Neuronal stem cell (in vitro differentiated cells): ENCODE data around the gene CYBA.

Experiments
- DNase-seq: peaks from one replicate; pipeline ENCODE4 v3.0.0-alpha.2; 2013; ENCODE audit warnings: low spot score
- H2AFZ ChIP-seq: one replicate; pipeline ENCODE4 v1.6.1; 2013; ENCODE audit warnings: mild to moderate bottlenecking, low read length, inconsistent platforms
- H2AK5ac ChIP-seq: 2 replicates; pipeline ENCODE4 v1.6.1; 2013; ENCODE audit warnings: low read depth, mild to moderate bottlenecking, inconsistent platforms, low read length, moderate library complexity, mixed read lengths
- H2BK120ac ChIP-seq: 2 replicates; pipeline ENCODE4 v1.6.1; 2013; ENCODE audit warnings: low read depth, mild to moderate bottlenecking, inconsistent platforms, low read length, moderate library complexity, mixed read lengths
- H2BK12ac ChIP-seq: one replicate; pipeline ENCODE4 v1.6.1; 2013; ENCODE audit warnings: low read length, inconsistent platforms
- H2BK15ac ChIP-seq: 2 replicates; pipeline ENCODE4 v1.6.1; 2013; ENCODE audit warnings: mild to moderate bottlenecking, low read length, inconsistent platforms, mixed read lengths
- H2BK5ac ChIP-seq: one replicate; pipeline ENCODE4 v1.6.1; 2013; ENCODE audit warnings: inconsistent platforms, mild to moderate bottlenecking, low read length, moderate library complexity
- H3K14ac ChIP-seq: one replicate; pipeline ENCODE4 v1.6.1; 2013; ENCODE audit warnings: low read length, inconsistent platforms
- H3K18ac ChIP-seq: 2 replicates; pipeline ENCODE4 v1.6.1; 2013; ENCODE audit warnings: low read length, inconsistent platforms
- H3K23ac ChIP-seq: 2 replicates; pipeline ENCODE4 v1.6.1; 2013; ENCODE audit warnings: low read depth, mild to moderate bottlenecking, mixed read lengths, low read length, inconsistent platforms; ENCODE audit not compliant: poor library complexity
- H3K27ac ChIP-seq: replicated peaks from 3 replicates; pipeline ENCODE4 v1.5.1; 2013; ENCODE audit warnings: low read length, inconsistent platforms
- H3K27me3 ChIP-seq, 3 experiments: 2 replicates each; pipeline ENCODE4 v1.6.1; 2013; ENCODE audit warnings: low read length in 3 of 3, mild to moderate bottlenecking in 2 of 3, inconsistent platforms in 1 of 3, low read depth in 1 of 3, mixed read lengths in 1 of 3, moderate library complexity in 1 of 3; ENCODE audit not compliant: control insufficient read depth in 3 of 3, insufficient read depth in 3 of 3
- H3K36me3 ChIP-seq, 2 donors: replicated peaks in 1 of 2; 2 replicates each; pipeline ENCODE4 v1.6.1; 2013; ENCODE audit warnings: low read length in 2 of 2; ENCODE audit not compliant: control insufficient read depth in 2 of 2, insufficient read depth in 2 of 2
- H3K4ac ChIP-seq: 2 replicates; pipeline ENCODE4 v1.6.1; 2013; ENCODE audit warnings: inconsistent platforms, mild to moderate bottlenecking, low read length, moderate library complexity
- H3K4me1 ChIP-seq, 2 donors: 1 replicate in 1 of 2; 2 replicates in 1 of 2; pipeline ENCODE4 v1.6.1; 2013; ENCODE audit warnings: low read length in 2 of 2, low read depth in 1 of 2; ENCODE audit not compliant: control insufficient read depth in 2 of 2, insufficient read depth in 1 of 2
- H3K4me2 ChIP-seq: one replicate; pipeline ENCODE4 v1.6.1; 2013; ENCODE audit warnings: mild to moderate bottlenecking, low read length, inconsistent platforms; ENCODE audit not compliant: insufficient read depth, poor library complexity, severe bottlenecking
- H3K4me3 ChIP-seq, 2 donors: 2 replicates each; pipeline ENCODE4 v1.5.1; 2013; ENCODE audit warnings: low read length in 2 of 2, mild to moderate bottlenecking in 2 of 2, inconsistent platforms in 1 of 2, moderate library complexity in 1 of 2
- H3K79me1 ChIP-seq: one replicate; pipeline ENCODE4 v1.6.1; 2013; ENCODE audit warnings: low read depth, mild to moderate bottlenecking, inconsistent platforms, low read length, moderate library complexity
- H3K9ac ChIP-seq: one replicate; pipeline ENCODE4 v1.6.1; 2013; ENCODE audit warnings: mild to moderate bottlenecking, low read depth, low read length, inconsistent platforms; ENCODE audit not compliant: poor library complexity
- H3K9me3 ChIP-seq, 2 donors: replicated peaks in 1 of 2; 2 replicates each; pipeline versions ENCODE3 to v1.6.1; 2013; ENCODE audit warnings: low read length in 2 of 2, mild to moderate bottlenecking in 2 of 2, inconsistent platforms in 1 of 2, low read depth in 1 of 2, mixed read lengths in 1 of 2, moderate library complexity in 1 of 2; ENCODE audit not compliant: control insufficient read depth in 2 of 2, insufficient read depth in 1 of 2
- H4K8ac ChIP-seq: one replicate; pipeline ENCODE4 v1.6.1; 2013; ENCODE audit warnings: low read depth, mild to moderate bottlenecking, inconsistent platforms, low read length, moderate library complexity
- H4K91ac ChIP-seq: one replicate; pipeline ENCODE4 v1.6.1; 2013; ENCODE audit warnings: low read length, low read depth, mild to moderate bottlenecking, inconsistent platforms; ENCODE audit not compliant: poor library complexity
- WGBS, 2 donors: extraction: QIAGEN DNeasy Blood & Tissue Kit; methylation state at CpG; one replicate each; pipeline ENCODE4 v1.1.7; 2013; ENCODE audit warnings: missing lambda C conversion rate in 2 of 2, mixed read lengths in 1 of 2; ENCODE audit not compliant: insufficient read length in 2 of 2, insufficient replicate concordance in 1 of 2; ENCODE audit errors: extremely low coverage in 2 of 2; 5-methylcytosine and 5-hydroxymethylcytosine counted together

The CYBA gene

GRCh38 chr16:88638323-88639230 is 12.3 kb downstream of the CYBA start, which contains the start of gene IL17C:
IL17C (plus strand) TSS chr16:88638572; CDS start chr16:88638642, 70 bp downstream.
- Histone ChIP-seq H2BK5ac (peak within 1 kb of the TSS; percentile 24), H3K4ac (no peak within 1 kb of the TSS), H2BK12ac (peak within 1 kb of the TSS; percentile 88), H3K4me3 (peak within 1 kb of the TSS in 1 of 2 donors; percentile 23), H3K9ac (peak within 1 kb of the TSS; percentile 21), H3K79me1 (peaks cover 4% of the 10 kb centered on the region), H3K27ac (no peak within 1 kb of the TSS), H4K91ac (no peak within 1 kb of the TSS), H3K14ac (peak within 1 kb of the TSS; percentile 56), H2AK5ac (peak within 1 kb of the TSS; percentile 93), H3K36me3 (peaks cover 0 to 6% of the 10 kb centered on the region in 2 donors), H3K18ac (peak within 1 kb of the TSS; percentile 91), H3K23ac (peak within 1 kb of the TSS; percentile 100), H3K4me2 (no peak within 1 kb of the TSS), H4K8ac (no peak within 1 kb of the TSS), H3K4me1 (peaks cover 0 to 10% of the 10 kb centered on the region in 2 donors), H3K27me3 (peaks cover 0 to 50% (median 4%) of the 10 kb centered on the region in 3 experiments), H2BK15ac (peak within 1 kb of the TSS; percentile 67), H2BK120ac (no peak within 1 kb of the TSS), H2AFZ (no peak within 1 kb of the TSS), H3K9me3 (peaks cover 0 to 1% of the 10 kb centered on the region in 2 donors)
- WGBS, 2 donors: no CpG with 5 or more reads among the region's 27 CpGs
- no peak for DNase-seq

DNA sequence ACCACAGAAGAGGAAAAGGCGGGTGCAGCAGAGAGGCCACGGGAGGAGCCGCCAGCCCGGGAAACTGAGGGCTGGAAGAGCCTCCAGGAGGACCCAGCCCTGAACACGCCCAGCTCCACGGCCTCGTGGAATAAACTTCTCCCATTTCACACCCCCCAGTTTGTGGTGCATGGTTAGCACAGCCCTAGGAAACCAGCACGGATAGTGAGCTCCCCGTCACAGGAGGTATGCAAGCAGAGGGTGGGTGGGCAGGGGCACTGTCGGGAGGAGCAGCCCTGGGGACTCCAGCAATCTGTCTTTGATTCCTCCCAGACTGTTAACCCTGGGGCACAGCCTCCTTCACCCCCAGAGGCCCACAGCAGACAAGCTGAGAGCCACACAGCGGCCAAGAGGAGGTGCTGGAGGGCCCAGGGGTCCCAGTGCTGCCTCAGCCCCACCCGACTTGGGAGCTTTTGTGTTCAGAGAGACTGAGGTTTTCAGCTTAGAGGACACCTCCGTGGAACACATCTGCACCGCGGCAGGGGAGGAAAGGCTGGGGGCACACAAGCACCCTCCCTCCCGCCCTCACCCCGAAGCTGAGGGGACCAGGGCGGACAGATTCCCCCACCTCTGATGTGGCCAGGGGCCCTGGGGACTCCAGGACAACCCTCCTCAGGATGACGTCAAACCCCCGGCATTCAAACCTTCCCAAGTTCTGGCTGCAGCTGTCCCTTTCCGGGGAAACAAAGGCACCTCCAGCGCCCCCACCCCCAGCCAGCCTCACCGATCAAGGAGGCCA is 14.2 kb downstream of the CYBA start:
- H2AFZ ChIP-seq: no peak overlapping the region
- no peak overlapping the region for H3K14ac ChIP-seq
- no peak overlapping the region for H2BK120ac ChIP-seq
- H2BK15ac ChIP-seq: peak overlapping the region; percentile 75
- H4K91ac ChIP-seq: no peak overlapping the region
- no peak overlapping the region for H3K27ac ChIP-seq
- peak overlapping the region; percentile 24 for H2BK5ac ChIP-seq
- no CpG with 5 or more reads among the region's 23 CpGs for WGBS, 2 donors
- no peak overlapping the region for H3K9ac ChIP-seq
- peak overlapping the region; percentile 57 for H3K18ac ChIP-seq
- peaks cover 0 to 50% (median 4%) of the 10 kb centered on the region in 3 experiments for H3K27me3 ChIP-seq
- no peak overlapping the region for H2BK12ac ChIP-seq
- H3K4me1 ChIP-seq: peaks cover 0 to 11% of the 10 kb centered on the region in 2 donors
- H3K79me1 ChIP-seq: peaks cover 6% of the 10 kb centered on the region
- H3K4me2 ChIP-seq: no peak overlapping the region
- no peak overlapping the region for H4K8ac ChIP-seq
- peak overlapping the region; percentile 75 for H2AK5ac ChIP-seq
- H3K36me3 ChIP-seq: peaks cover 9 to 23% of the 10 kb centered on the region in 2 donors
- peaks cover 0 to 1% of the 10 kb centered on the region in 2 donors for H3K9me3 ChIP-seq
- H3K4me3 ChIP-seq: no peak overlapping the region
- H3K23ac ChIP-seq: no peak overlapping the region
- no peak for DNase-seq
- H3K4ac ChIP-seq: no peak overlapping the region

- Histone ChIP-seq H3K4ac (no peak overlapping the region), H2BK120ac (no peak overlapping the region), H4K91ac (peak overlapping the region; percentile 53), H3K27ac (no peak overlapping the region), H3K14ac (no peak overlapping the region), H3K79me1 (peaks cover 4% of the 10 kb centered on the region), H2BK12ac (peak overlapping the region; percentile 22), H4K8ac (no peak overlapping the region), H3K4me1 (peaks cover 0 to 11% of the 10 kb centered on the region in 2 donors), H3K9ac (no peak overlapping the region), H2AK5ac (peak overlapping the region; percentile 53), H2AFZ (no peak overlapping the region), H3K9me3 (peaks cover 0 to 1% of the 10 kb centered on the region in 2 donors), H2BK5ac (peak overlapping the region; percentile 90), H3K36me3 (peaks cover 15 to 30% of the 10 kb centered on the region in 2 donors), H3K27me3 (peaks cover 0 to 48% (median 4%) of the 10 kb centered on the region in 3 experiments), H3K18ac (peak overlapping the region; percentile 48), H3K4me2 (no peak overlapping the region), H2BK15ac (peak overlapping the region; percentile 75), H3K23ac (peak overlapping the region; percentile 55), H3K4me3 (no peak overlapping the region)
- no peak for DNase-seq
- WGBS, 2 donors: no CpG with 5 or more reads among the region's 17 CpGs
Observed at GRCh38 chr16:88635671-88636319, 15.1 kb downstream of the CYBA start.
